ENCODE measurements around the gene TBL3. TPM values are rescaled to one million over a fixed set of nuclear protein-coding genes. Genes with fewer than 3 reads are reported as not detected.

TBL3 gene
- total and polyA plus RNA-seq, 4 donors, result 12.9 to 39.0 (median 31.7) TPM

GRCh38 chr16:1974157-1975070, 2.6 kb downstream of the TBL3 start:
- WGBS (ENCODE audit: insufficient coverage), result 97% methylated on average over 29 of the region's 42 CpGs

GRCh38 chr16:1975432-1976215, 3.8 kb downstream of the TBL3 start:
- no peak for DNase-seq (ENCODE audit: low read depth in 4 of 6, low spot score in 6 of 6)
- no peak overlapping the region for H3K27ac ChIP-seq (ENCODE audit: low read depth, low read length)
- H3K4me1 ChIP-seq (ENCODE audit: control insufficient read depth, insufficient read depth, low read length), result peaks cover 40% of the 10 kb centered on the region
- H3K27me3 ChIP-seq (ENCODE audit: control insufficient read depth, insufficient read depth, low read length), result peaks cover 33% of the 10 kb centered on the region
- no peaks in the 10 kb centered on the region for H3K9me3 ChIP-seq (ENCODE audit: control insufficient read depth, insufficient read depth, low read length)
- H3K36me3 ChIP-seq (ENCODE audit: control insufficient read depth, insufficient read depth, low read length), result peaks cover 72% of the 10 kb centered on the region
- H3K4me3 ChIP-seq (ENCODE audit: low read depth, low read length), result no peak overlapping the region
- 96% methylated on average over 31 of the region's 33 CpGs for WGBS (ENCODE audit: insufficient coverage)

More at GRCh38 chr16:1974157-1975070, 2.6 kb downstream of the TBL3 start:
- H3K9me3 ChIP-seq (ENCODE audit: control insufficient read depth, insufficient read depth, low read length), result no peaks in the 10 kb centered on the region
- no peak overlapping the region for H3K27ac ChIP-seq (ENCODE audit: low read depth, low read length)
- no peak for DNase-seq (ENCODE audit: low read depth in 4 of 6, low spot score in 6 of 6)
- H3K4me3 ChIP-seq (ENCODE audit: low read depth, low read length), result no peak overlapping the region
- peaks cover 61% of the 10 kb centered on the region for H3K36me3 ChIP-seq (ENCODE audit: control insufficient read depth, insufficient read depth, low read length)
- peaks cover 21% of the 10 kb centered on the region for H3K27me3 ChIP-seq (ENCODE audit: control insufficient read depth, insufficient read depth, low read length)
- H3K4me1 ChIP-seq (ENCODE audit: control insufficient read depth, insufficient read depth, low read length), result peaks cover 30% of the 10 kb centered on the region

- Histone ChIP-seq H3K4me1 (ENCODE audit: control insufficient read depth, insufficient read depth, low read length) (peaks cover 40% of the 10 kb centered on the region), H3K4me3 (ENCODE audit: low read depth, low read length) (no peak overlapping the region), H3K36me3 (ENCODE audit: control insufficient read depth, insufficient read depth, low read length) (peaks cover 74% of the 10 kb centered on the region), H3K27me3 (ENCODE audit: control insufficient read depth, insufficient read depth, low read length) (peaks cover 38% of the 10 kb centered on the region), H3K9me3 (ENCODE audit: control insufficient read depth, insufficient read depth, low read length) (no peaks in the 10 kb centered on the region), H3K27ac (ENCODE audit: low read depth, low read length) (no peak overlapping the region)
- WGBS (ENCODE audit: insufficient coverage), result 94% methylated on average over 8 of the region's 8 CpGs
- no peak for DNase-seq (ENCODE audit: low read depth in 4 of 6, low spot score in 6 of 6)
These were observed 4.3 kb downstream of the TBL3 start for GRCh38 chr16:1976216-1976520.

GRCh38 chr16:1976951-1977874, 5.4 kb downstream of the TBL3 start:
- no peak overlapping the region for H3K4me3 ChIP-seq (ENCODE audit: low read depth, low read length)
- H3K27me3 ChIP-seq (ENCODE audit: control insufficient read depth, insufficient read depth, low read length), result peaks cover 41% of the 10 kb centered on the region
- peaks cover 74% of the 10 kb centered on the region for H3K36me3 ChIP-seq (ENCODE audit: control insufficient read depth, insufficient read depth, low read length)
- H3K9me3 ChIP-seq (ENCODE audit: control insufficient read depth, insufficient read depth, low read length), result no peaks in the 10 kb centered on the region
- DNase-seq (ENCODE audit: low read depth in 4 of 6, low spot score in 6 of 6), result no peak
- WGBS (ENCODE audit: insufficient coverage), result 94% methylated on average over 30 of the region's 33 CpGs
- no peak overlapping the region for H3K27ac ChIP-seq (ENCODE audit: low read depth, low read length)
- H3K4me1 ChIP-seq (ENCODE audit: control insufficient read depth, insufficient read depth, low read length), result peaks cover 45% of the 10 kb centered on the region

GRCh38 chr16:1977875-1978268, 6.0 kb downstream of the TBL3 start:
- no peak for DNase-seq (ENCODE audit: low read depth in 4 of 6, low spot score in 6 of 6)
- H3K36me3 ChIP-seq (ENCODE audit: control insufficient read depth, insufficient read depth, low read length), result peaks cover 74% of the 10 kb centered on the region
- 97% methylated on average over 17 of the region's 18 CpGs for WGBS (ENCODE audit: insufficient coverage)

DNA sequence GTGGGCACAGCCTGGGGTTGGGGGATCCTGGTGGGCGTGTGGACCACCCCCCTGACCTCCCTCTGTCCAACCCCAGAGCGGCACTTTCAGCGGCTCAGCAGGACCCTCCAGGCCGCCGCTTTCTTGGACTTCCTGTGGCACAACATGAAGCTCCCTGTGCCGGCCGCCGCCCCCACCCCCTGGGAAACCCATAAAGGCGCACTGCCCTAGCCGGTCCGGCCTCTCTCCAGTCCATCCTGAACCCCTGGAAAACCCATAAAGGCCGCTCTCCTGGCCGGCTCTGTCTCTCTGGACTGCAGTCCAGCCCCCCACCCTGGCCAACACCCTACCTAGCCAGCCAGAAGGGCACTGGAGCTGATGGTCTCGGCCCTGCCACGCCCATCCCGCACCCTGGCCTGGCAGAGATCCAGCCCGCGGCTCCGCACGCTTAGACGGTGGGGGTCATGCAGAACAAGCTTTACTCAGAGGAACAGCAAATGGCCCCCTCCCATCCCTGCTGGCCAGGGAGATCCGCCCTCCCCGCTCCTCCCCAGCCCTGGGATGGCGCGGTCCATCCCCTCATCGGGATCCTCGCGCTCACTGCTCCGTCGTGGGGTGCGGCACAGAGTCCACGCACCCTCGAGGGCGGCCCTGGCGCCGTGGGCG, 6.7 kb downstream of the TBL3 start:
- no peak overlapping the region for H3K27ac ChIP-seq (ENCODE audit: low read depth, low read length)
- H3K4me3 ChIP-seq (ENCODE audit: low read depth, low read length), result no peak overlapping the region
- no peak for DNase-seq (ENCODE audit: low read depth in 4 of 6, low spot score in 6 of 6)
- peaks cover 45% of the 10 kb centered on the region for H3K4me1 ChIP-seq (ENCODE audit: control insufficient read depth, insufficient read depth, low read length)
- H3K36me3 ChIP-seq (ENCODE audit: control insufficient read depth, insufficient read depth, low read length), result peaks cover 71% of the 10 kb centered on the region
- H3K9me3 ChIP-seq (ENCODE audit: control insufficient read depth, insufficient read depth, low read length), result no peaks in the 10 kb centered on the region
- WGBS (ENCODE audit: insufficient coverage), result 69% methylated on average over 36 of the region's 37 CpGs
- H3K27me3 ChIP-seq (ENCODE audit: control insufficient read depth, insufficient read depth, low read length), result peaks cover 44% of the 10 kb centered on the region

More at GRCh38 chr16:1977875-1978268, 6.0 kb downstream of the TBL3 start:
- Histone ChIP-seq H3K4me3 (ENCODE audit: low read depth, low read length) (no peak overlapping the region), H3K9me3 (ENCODE audit: control insufficient read depth, insufficient read depth, low read length) (no peaks in the 10 kb centered on the region), H3K4me1 (ENCODE audit: control insufficient read depth, insufficient read depth, low read length) (peaks cover 45% of the 10 kb centered on the region), H3K27me3 (ENCODE audit: control insufficient read depth, insufficient read depth, low read length) (peaks cover 42% of the 10 kb centered on the region), H3K27ac (ENCODE audit: low read depth, low read length) (no peak overlapping the region)

DNA sequence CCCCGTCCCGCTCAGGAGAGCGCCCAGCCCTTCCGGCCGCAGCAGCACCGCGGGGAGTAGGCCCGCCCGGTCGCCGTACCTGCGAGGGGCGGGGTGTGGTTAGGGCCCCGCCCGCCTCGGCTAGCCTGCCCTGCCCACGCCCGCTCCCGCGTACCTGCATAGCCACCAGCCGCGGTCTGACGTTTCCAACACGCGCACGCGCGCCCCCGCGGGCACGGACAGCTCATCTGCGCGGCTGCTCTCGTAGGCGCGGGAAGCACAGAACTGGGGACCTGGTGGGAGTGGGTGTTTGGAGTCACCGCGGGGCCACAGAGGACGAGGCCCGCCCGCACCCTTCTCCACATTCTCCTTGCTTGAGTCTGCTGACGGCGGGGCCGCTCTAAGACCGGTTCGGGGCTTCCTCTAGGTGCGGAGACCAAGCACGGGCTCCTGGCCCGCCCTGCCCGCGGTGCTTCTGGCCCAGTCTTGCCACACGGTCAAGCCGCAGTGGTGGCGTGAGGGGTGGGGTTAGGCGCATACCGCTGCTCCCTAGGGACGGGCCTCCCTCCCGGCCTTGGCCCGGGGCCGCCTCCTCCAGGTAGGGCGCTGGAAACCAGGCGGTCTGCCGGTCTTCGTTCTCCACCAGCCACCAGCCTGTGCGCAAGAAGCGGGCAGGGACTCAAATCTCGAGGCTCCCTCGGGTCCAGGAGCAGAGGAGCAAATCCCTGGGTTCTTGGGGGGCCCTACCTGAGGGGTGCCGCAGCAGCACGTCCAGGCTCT, 7.6 kb downstream of the TBL3 start:
- no peak for DNase-seq (ENCODE audit: low read depth in 4 of 6, low spot score in 6 of 6)
- no peak overlapping the region for H3K4me3 ChIP-seq (ENCODE audit: low read depth, low read length)
- peaks cover 63% of the 10 kb centered on the region for H3K36me3 ChIP-seq (ENCODE audit: control insufficient read depth, insufficient read depth, low read length)
- H3K27ac ChIP-seq (ENCODE audit: low read depth, low read length), result no peak overlapping the region
- peaks cover 44% of the 10 kb centered on the region for H3K27me3 ChIP-seq (ENCODE audit: control insufficient read depth, insufficient read depth, low read length)
- H3K9me3 ChIP-seq (ENCODE audit: control insufficient read depth, insufficient read depth, low read length), result no peaks in the 10 kb centered on the region
- WGBS (ENCODE audit: insufficient coverage), result 27% methylated on average over 66 of the region's 70 CpGs
- peaks cover 44% of the 10 kb centered on the region for H3K4me1 ChIP-seq (ENCODE audit: control insufficient read depth, insufficient read depth, low read length)

- 11% methylated on average over 51 of the region's 53 CpGs for WGBS (ENCODE audit: insufficient coverage)
- Histone ChIP-seq H3K9me3 (ENCODE audit: control insufficient read depth, insufficient read depth, low read length) (no peaks in the 10 kb centered on the region), H3K4me3 (ENCODE audit: low read depth, low read length) (no peak overlapping the region), H3K36me3 (ENCODE audit: control insufficient read depth, insufficient read depth, low read length) (peaks cover 56% of the 10 kb centered on the region), H3K27me3 (ENCODE audit: control insufficient read depth, insufficient read depth, low read length) (peaks cover 44% of the 10 kb centered on the region), H3K27ac (ENCODE audit: low read depth, low read length) (no peak overlapping the region), H3K4me1 (ENCODE audit: control insufficient read depth, insufficient read depth, low read length) (peaks cover 52% of the 10 kb centered on the region)
- DNase-seq (ENCODE audit: low read depth in 4 of 6, low spot score in 6 of 6), result peak in 1 of 6 donors; percentile 25
These were observed 8.3 kb downstream of the TBL3 start for GRCh38 chr16:1980030-1980769.
